ENCODE data around the gene SLC43A2.
"Not testable (repeated sequence)": the region's sequence is repeated elsewhere in the genome, so short reads cannot be mapped to it uniquely, and the experiment has no call there.

Gene SLC43A2

GRCh38 chr17:1533661-1534325, 94.8 kb downstream of the SLC43A2 start:
- DNase-seq: no peak

- DNase-seq: peak; percentile 15
Observed at GRCh38 chr17:1532836-1533602, 95.6 kb downstream of the SLC43A2 start.

GRCh38 chr17:1529863-1530262, 98.8 kb downstream of the SLC43A2 start:
- DNase-seq: no peak

- DNase-seq: not testable (repeated sequence)
Observed at GRCh38 chr17:1526876-1527275, 101.8 kb downstream of the SLC43A2 start.

GRCh38 chr17:1522626-1523025, 106.0 kb downstream of the SLC43A2 start:
- DNase-seq: no peak

GRCh38 chr17:1521086-1521640, 107.5 kb downstream of the SLC43A2 start:
- no peak for DNase-seq

- no peak for DNase-seq
Observed at GRCh38 chr17:1519678-1520077, 109.0 kb downstream of the SLC43A2 start.

Measured in NCI-H1694 treated with DMSO at 0.1 percent for 48 hours (cell line).